ENCODE data around the gene CALCOCO1. TPM values are rescaled to one million over a fixed set of nuclear protein-coding genes. Genes with fewer than 3 reads are reported as not detected.

The CALCOCO1 gene
- total RNA-seq, 3 donors from 2014 or later (not counting 1 experiment from before 2014, with no cell fraction given) = 215 to 256 (median 226) TPM

DNA sequence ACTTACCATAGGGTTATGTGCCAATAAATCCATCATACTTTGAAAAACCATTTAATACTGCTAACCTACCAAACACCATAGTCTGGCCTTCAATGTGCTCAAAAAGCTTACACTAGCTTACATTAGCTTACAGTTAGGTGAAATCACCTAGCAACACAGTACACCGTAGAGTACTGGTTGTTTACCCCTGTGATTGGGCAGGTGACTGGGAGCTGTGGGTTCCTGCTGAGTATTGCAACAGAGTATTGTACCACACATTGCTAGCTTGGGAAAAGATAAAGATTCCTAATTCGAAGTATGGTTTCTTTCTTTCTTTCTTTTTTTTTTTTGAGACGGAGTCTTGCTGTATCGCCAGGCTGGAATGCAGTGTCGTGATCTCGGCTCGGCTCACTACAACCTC, 56.9 kb downstream of the CALCOCO1 start:
- 97% methylated on average over 7 of the region's 7 CpGs for WGBS (ENCODE audit: insufficient coverage)
- Mint-ChIP-seq H3K4me3 (no peak overlapping the region), H3K9me3 (no peaks in the 10 kb centered on the region), H3K27ac (peak overlapping the region in 1 of 2 donors; percentile 47), H3K4me1 (peaks cover 16 to 24% of the 10 kb centered on the region in 2 donors), H3K36me3 (peaks cover 5% of the 10 kb centered on the region), H3K27me3 (ENCODE audit: low read depth in 2 of 2) (no peaks in the 10 kb centered on the region)
- peaks cover 5% of the 10 kb centered on the region for H3K4me1 ChIP-seq (ENCODE audit: control insufficient read depth, insufficient read depth, low read length)
- H3K36me3 ChIP-seq (ENCODE audit: control insufficient read depth, insufficient read depth, low read length) = peaks cover 53% of the 10 kb centered on the region
- no peaks in the 10 kb centered on the region for H3K9me3 ChIP-seq (ENCODE audit: control insufficient read depth, insufficient read depth, low read length)
- H3K27ac ChIP-seq (ENCODE audit: low read length) = no peak overlapping the region
- H3K27me3 ChIP-seq (ENCODE audit: control insufficient read depth, insufficient read depth, low read length) = no peaks in the 10 kb centered on the region
- TF ChIP-seq, protein P1, sequence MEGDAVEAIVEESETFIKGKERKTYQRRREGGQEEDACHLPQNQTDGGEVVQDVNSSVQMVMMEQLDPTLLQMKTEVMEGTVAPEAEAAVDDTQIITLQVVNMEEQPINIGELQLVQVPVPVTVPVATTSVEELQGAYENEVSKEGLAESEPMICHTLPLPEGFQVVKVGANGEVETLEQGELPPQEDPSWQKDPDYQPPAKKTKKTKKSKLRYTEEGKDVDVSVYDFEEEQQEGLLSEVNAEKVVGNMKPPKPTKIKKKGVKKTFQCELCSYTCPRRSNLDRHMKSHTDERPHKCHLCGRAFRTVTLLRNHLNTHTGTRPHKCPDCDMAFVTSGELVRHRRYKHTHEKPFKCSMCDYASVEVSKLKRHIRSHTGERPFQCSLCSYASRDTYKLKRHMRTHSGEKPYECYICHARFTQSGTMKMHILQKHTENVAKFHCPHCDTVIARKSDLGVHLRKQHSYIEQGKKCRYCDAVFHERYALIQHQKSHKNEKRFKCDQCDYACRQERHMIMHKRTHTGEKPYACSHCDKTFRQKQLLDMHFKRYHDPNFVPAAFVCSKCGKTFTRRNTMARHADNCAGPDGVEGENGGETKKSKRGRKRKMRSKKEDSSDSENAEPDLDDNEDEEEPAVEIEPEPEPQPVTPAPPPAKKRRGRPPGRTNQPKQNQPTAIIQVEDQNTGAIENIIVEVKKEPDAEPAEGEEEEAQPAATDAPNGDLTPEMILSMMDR (IDR thresholded peaks at IDR 0.05) = no peak
- intact Hi-C loops (cut with micrococcal nuclease) = no loop called here
- no peak for ATAC-seq
- H3K4me3 ChIP-seq (ENCODE audit: low read length) = no peak overlapping the region
- DNase-seq = no peak

DNA sequence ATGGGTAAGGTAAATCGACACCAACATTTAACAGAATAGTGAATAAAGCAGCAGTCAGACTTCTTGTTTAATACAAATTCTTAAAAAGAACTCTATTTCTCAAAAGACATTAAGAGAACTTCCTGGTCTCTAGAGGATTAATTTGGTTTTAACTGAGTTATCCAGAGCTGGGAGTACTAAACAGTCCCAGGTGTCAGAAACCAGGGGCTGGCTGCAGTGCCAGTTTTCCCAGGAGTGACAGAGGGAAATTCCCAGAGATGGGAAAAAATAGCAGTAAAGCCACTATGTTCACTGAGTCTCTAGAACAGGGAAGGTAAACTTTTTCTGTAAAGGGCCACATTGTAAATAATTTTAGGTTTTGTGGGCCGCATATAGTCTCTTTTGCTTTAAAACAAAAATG, 60.2 kb downstream of the CALCOCO1 start:
- ATAC-seq (no peak), DNase-seq (no peak)
- Mint-ChIP-seq H3K27ac (no peak overlapping the region), H3K36me3 (peaks cover 13% of the 10 kb centered on the region), H3K27me3 (ENCODE audit: low read depth in 2 of 2) (no peaks in the 10 kb centered on the region), H3K9me3 (no peaks in the 10 kb centered on the region), H3K4me3 (no peak overlapping the region), H3K4me1 (peaks cover 8 to 11% of the 10 kb centered on the region in 2 donors)
- WGBS (ENCODE audit: insufficient coverage) = 100% methylated on average over 1 of the region's 2 CpGs
- Histone ChIP-seq H3K4me1 (ENCODE audit: control insufficient read depth, insufficient read depth, low read length) (no peaks in the 10 kb centered on the region), H3K27ac (ENCODE audit: low read length) (no peak overlapping the region), H3K4me3 (ENCODE audit: low read length) (no peak overlapping the region), H3K9me3 (ENCODE audit: control insufficient read depth, insufficient read depth, low read length) (no peaks in the 10 kb centered on the region), H3K36me3 (ENCODE audit: control insufficient read depth, insufficient read depth, low read length) (peaks cover 59% of the 10 kb centered on the region), H3K27me3 (ENCODE audit: control insufficient read depth, insufficient read depth, low read length) (no peaks in the 10 kb centered on the region)
- TF ChIP-seq, protein P1 (IDR thresholded peaks at IDR 0.05) = no peak
- intact Hi-C loops (cut with micrococcal nuclease) = no loop called here

DNA sequence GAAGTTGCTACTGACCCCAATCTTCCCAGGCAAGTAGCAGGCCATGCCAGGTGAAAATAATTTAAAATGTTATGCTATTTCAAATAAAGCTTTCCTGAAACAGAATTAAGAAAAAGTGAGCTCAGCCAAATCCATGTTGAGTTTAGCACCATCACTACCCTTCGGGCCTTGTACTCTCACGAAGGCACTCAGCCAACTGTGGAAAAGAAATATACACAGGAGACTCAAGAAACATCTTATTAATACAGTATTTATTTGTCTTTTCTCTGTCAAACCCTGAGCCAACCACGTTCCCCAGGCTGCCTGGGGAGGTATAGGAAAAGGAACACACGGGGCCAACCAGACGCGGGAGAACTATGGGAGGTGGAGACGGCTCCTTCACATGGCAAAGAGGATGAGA, 62.3 kb downstream of the CALCOCO1 start:
- no peak for DNase-seq
- H3K36me3 ChIP-seq (ENCODE audit: control insufficient read depth, insufficient read depth, low read length) = peaks cover 42% of the 10 kb centered on the region
- Mint-ChIP-seq H3K27ac (peak overlapping the region; percentile 2 to 33), H3K27me3 (ENCODE audit: low read depth in 2 of 2) (no peaks in the 10 kb centered on the region), H3K36me3 (peaks cover 13% of the 10 kb centered on the region), H3K4me1 (peaks cover 0 to 3% of the 10 kb centered on the region in 2 donors), H3K9me3 (no peaks in the 10 kb centered on the region), H3K4me3 (no peak overlapping the region)
- WGBS (ENCODE audit: insufficient coverage) = 97% methylated on average over 7 of the region's 7 CpGs
- intact Hi-C loops (cut with micrococcal nuclease) = no loop called here
- no peak for ATAC-seq
- no peaks in the 10 kb centered on the region for H3K4me1 ChIP-seq (ENCODE audit: control insufficient read depth, insufficient read depth, low read length)
- TF ChIP-seq, protein P1 (IDR thresholded peaks at IDR 0.05) = no peak
- H3K9me3 ChIP-seq (ENCODE audit: control insufficient read depth, insufficient read depth, low read length) = no peaks in the 10 kb centered on the region
- H3K27me3 ChIP-seq (ENCODE audit: control insufficient read depth, insufficient read depth, low read length) = no peaks in the 10 kb centered on the region
- H3K27ac ChIP-seq (ENCODE audit: low read length) = no peak overlapping the region
- no peak overlapping the region for H3K4me3 ChIP-seq (ENCODE audit: low read length)

DNA sequence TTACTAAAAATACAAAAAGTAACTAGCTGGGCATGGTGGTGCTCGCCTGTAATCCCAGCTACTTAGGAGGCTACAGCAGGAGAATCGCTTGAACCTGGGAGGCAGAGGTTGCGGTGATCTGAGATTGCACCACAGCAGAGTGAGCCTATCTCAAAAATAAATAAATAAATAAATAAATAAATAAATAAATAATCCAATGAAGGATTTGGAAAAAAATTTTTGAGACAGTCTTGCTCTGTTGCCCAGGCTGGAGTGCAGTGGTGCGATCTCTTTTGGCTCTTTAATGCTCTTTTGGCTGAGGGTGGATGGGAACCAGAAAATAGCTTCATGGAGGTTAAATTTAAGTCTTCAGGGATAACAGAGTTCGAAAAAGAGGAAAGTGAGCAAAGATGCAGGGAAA, 63.1 kb downstream of the CALCOCO1 start:
- H3K36me3 ChIP-seq (ENCODE audit: control insufficient read depth, insufficient read depth, low read length) = peaks cover 35% of the 10 kb centered on the region

More for the DNA sequence above, 63.1 kb downstream of the CALCOCO1 start:
- no peak for DNase-seq
- H3K4me3 Mint-ChIP-seq = no peak overlapping the region
- no peaks in the 10 kb centered on the region for H3K4me1 Mint-ChIP-seq
- 66% methylated on average over 3 of the region's 5 CpGs for WGBS (ENCODE audit: insufficient coverage)
- TF ChIP-seq, protein P1 (IDR thresholded peaks at IDR 0.05) = no peak
- no peaks in the 10 kb centered on the region for H3K9me3 Mint-ChIP-seq
- ATAC-seq = no peak
- Histone ChIP-seq H3K27ac (ENCODE audit: low read length) (no peak overlapping the region), H3K9me3 (ENCODE audit: control insufficient read depth, insufficient read depth, low read length) (no peaks in the 10 kb centered on the region), H3K4me3 (ENCODE audit: low read length) (no peak overlapping the region), H3K4me1 (ENCODE audit: control insufficient read depth, insufficient read depth, low read length) (no peaks in the 10 kb centered on the region), H3K27me3 (ENCODE audit: control insufficient read depth, insufficient read depth, low read length) (no peaks in the 10 kb centered on the region)
- no peaks in the 10 kb centered on the region for H3K27me3 Mint-ChIP-seq (ENCODE audit: low read depth in 2 of 2)
- H3K36me3 Mint-ChIP-seq = peaks cover 13% of the 10 kb centered on the region
- peak overlapping the region in 1 of 2 donors; percentile 33 for H3K27ac Mint-ChIP-seq
- intact Hi-C loops (cut with micrococcal nuclease) = no loop called here

Data from natural killer cell (primary cell).